ENCODE results near the gene MPRIP.

Gene MPRIP

DNA sequence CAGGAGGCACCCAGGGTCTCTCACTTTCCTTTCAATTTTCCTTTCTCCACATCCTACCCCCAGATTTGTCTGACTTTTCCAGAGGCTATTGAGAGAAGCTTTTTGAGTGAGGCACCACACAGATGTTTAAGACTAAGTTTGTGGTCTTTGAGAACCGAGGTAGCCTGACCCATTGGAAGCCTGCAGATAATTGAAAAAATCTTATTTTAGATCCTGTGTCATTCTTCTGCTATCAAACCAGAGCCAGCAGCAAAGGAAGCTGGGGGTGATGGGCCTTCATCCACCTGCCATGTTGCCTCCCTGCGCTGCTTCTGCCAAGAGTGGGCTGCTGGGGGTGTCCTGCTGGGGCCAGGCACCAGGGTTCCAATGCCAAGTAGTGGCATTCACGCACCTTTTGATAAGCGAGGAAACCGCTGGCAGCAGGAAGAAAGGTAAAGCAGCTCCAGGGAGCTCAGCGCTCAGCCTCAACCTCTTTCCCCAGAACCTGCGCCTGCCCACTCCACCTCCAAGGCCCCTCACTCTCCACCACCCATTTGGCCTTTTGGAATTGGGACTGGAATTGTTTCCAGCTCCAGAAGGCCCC is 55.6 kb downstream of the MPRIP start:
- TF ChIP-seq CTCF (IDR thresholded peaks at IDR 0.05): no peak
- DNase-seq (ENCODE audit: low spot score): no peak
- H3K27ac ChIP-seq: peak overlapping the region; percentile 71 to 89
- H3K4me3 ChIP-seq: peak overlapping the region; percentile 47

DNA sequence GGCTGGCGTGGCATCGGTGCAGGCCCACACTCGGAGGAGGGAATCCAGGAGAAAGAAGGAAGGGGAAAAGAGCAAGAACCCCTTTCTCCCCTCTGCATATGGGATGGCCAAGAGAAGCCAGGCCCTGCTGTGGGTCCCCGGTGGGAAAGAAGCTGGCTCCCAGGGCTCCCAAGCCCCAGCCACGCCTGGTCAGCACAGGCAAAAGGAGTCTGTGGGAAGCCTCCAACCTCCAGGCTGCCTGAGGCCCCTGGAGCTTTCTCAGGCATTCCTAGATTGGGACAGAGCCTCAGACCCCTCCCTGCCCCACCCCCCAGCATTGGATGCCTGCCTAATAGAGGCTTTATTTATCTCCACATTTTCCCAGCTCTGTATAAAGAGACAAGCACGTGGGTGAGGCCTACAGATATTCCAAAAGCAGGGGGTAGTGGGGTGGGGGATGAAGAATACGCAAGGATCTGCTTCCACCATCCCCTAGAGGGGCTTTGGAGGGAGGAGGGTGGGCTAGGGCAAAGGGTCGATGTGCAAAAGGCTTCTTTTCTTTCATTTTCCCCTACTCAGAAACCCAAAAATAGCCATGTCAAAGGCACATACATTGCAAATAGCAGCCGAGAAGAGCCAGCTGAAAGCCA is 56.4 kb downstream of the MPRIP start:
- peak overlapping the region; percentile 47 for H3K4me3 ChIP-seq
- no peak for TF ChIP-seq CTCF (IDR thresholded peaks at IDR 0.05)
- DNase-seq (ENCODE audit: low spot score): no peak
- peak overlapping the region; percentile 31 to 89 for H3K27ac ChIP-seq

DNA sequence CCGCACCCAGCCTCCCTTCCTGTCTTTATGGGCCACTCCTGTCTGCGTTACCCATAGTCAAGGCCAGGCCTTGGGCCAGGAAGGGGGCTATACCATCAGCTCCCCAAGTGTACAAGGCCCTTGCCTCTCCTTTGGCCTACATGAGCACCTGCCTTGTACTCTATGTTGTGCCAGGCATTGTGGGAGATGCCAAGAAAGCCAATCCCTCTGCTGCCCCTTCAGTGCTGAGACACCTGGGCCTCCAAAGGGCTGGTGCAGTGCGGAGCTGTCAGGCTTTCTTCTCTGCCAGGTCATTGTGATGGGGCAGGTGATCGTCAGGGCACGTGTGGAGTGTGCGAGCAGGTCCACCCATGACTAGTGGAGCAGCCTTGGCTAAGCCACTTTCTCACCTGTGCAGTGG is 59.9 kb downstream of the MPRIP start:
- DNase-seq (ENCODE audit: low spot score): no peak
- H3K27ac ChIP-seq: peak overlapping the region in 1 of 2 donors; percentile 62
- no peak overlapping the region for H3K4me3 ChIP-seq
- no peak for TF ChIP-seq CTCF (IDR thresholded peaks at IDR 0.05)

DNA sequence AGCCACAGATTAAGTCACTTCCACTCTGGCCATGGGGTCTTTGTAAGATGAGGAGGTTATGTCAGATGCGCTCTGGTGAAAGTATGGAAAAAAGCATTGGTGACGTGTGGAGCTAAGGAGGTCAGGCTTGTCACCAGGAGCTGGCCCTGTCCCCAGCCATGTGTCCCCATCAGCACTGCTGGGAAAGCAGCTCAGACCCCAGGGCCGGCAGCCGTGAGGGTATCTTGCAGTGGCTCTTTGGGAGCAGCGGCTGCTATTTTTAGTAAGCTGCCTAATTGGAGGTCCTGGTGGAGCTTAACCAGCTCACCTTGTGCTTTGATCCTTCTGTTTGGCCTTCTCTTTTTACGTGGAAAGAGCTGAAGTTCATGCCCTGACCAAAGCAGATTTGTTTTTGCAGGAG is 60.9 kb downstream of the MPRIP start:
- Histone ChIP-seq H3K27ac (peak overlapping the region in 1 of 2 donors; percentile 62), H3K4me3 (no peak overlapping the region)
- DNase-seq (ENCODE audit: low spot score): no peak
- no peak for TF ChIP-seq CTCF (IDR thresholded peaks at IDR 0.05)

GRCh38 chr17:17104036-17104435 is 61.8 kb downstream of the MPRIP start:
- no peak for TF ChIP-seq CTCF (IDR thresholded peaks at IDR 0.05)
- DNase-seq (ENCODE audit: low spot score): no peak
- H3K27ac ChIP-seq: peak overlapping the region in 1 of 2 donors; percentile 79
- H3K4me3 ChIP-seq: no peak overlapping the region

- no peak for DNase-seq (ENCODE audit: low spot score)
- no peak overlapping the region for H3K4me3 ChIP-seq
- TF ChIP-seq CTCF (IDR thresholded peaks at IDR 0.05): no peak
- peak overlapping the region in 1 of 2 donors; percentile 79 for H3K27ac ChIP-seq
Observed at GRCh38 chr17:17104494-17104893, 62.2 kb downstream of the MPRIP start.

- DNase-seq (ENCODE audit: low spot score): no peak
- peak overlapping the region; percentile 57 to 79 for H3K27ac ChIP-seq
- no peak overlapping the region for H3K4me3 ChIP-seq
- TF ChIP-seq CTCF (IDR thresholded peaks at IDR 0.05): no peak
Observed at GRCh38 chr17:17105976-17106375, 63.7 kb downstream of the MPRIP start.
